ENCODE measurements around the gene CIB1. TPM values are rescaled to one million over a fixed set of nuclear protein-coding genes. Genes with fewer than 3 reads are reported as not detected.
"Not testable (repeated sequence)": the region's sequence is repeated elsewhere in the genome, so short reads cannot be mapped to it uniquely, and the experiment has no call there.

CIB1 gene
- total RNA-seq, 1 donor from 2014 or later = 45.6 TPM

- no peak for DNase-seq (ENCODE audit: low read depth)
These were observed 40.6 kb downstream of the CIB1 start for GRCh38 chr15:90192961-90193786.

- DNase-seq (ENCODE audit: low read depth) = peak; percentile 89
These were observed 41.8 kb downstream of the CIB1 start for GRCh38 chr15:90191794-90192509.

- DNase-seq (ENCODE audit: low read depth) = peak; percentile 50
These were observed 42.4 kb downstream of the CIB1 start for GRCh38 chr15:90191344-90191687.

- DNase-seq (ENCODE audit: low read depth) = no peak
These were observed 43.0 kb downstream of the CIB1 start for GRCh38 chr15:90190606-90191343.

GRCh38 chr15:90189781-90190467, 43.8 kb downstream of the CIB1 start:
- no peak for DNase-seq (ENCODE audit: low read depth)

- DNase-seq (ENCODE audit: low read depth) = no peak
These were observed 44.6 kb downstream of the CIB1 start for GRCh38 chr15:90188914-90189748.

- not testable (repeated sequence) for DNase-seq (ENCODE audit: low read depth)
These were observed 45.7 kb downstream of the CIB1 start for GRCh38 chr15:90188065-90188464.

- DNase-seq (ENCODE audit: low read depth) = no peak
These were observed 46.4 kb downstream of the CIB1 start for GRCh38 chr15:90187257-90187868.

GRCh38 chr15:90184786-90185704, 48.7 kb downstream of the CIB1 start:
- DNase-seq (ENCODE audit: low read depth) = peak; percentile 54

GRCh38 chr15:90184119-90184785, 49.5 kb downstream of the CIB1 start:
- peak; percentile 96 for DNase-seq (ENCODE audit: low read depth)

GRCh38 chr15:90181776-90182175, 52.0 kb downstream of the CIB1 start:
- no peak for DNase-seq (ENCODE audit: low read depth)

Other genes with a start within 250 kb of the CIB1 start
- 7.8 and 13.4 TPM in 2 replicates for gene ZNF710, start 232.6 kb downstream of the CIB1 start, total RNA-seq
- gene IDH2, start 131.5 kb downstream of the CIB1 start, total RNA-seq = 160 and 174 TPM in 2 replicates
- gene SEMA4B, start 32.6 kb downstream of the CIB1 start, total RNA-seq = 26.6 and 154 TPM in 2 replicates
- gene GDPGP1, start 268 bp upstream of the CIB1 start, total RNA-seq = 19.0 and 20.8 TPM in 2 replicates
- 0.10 TPM in 1 of 2 replicates, not detected in the other for gene TTLL13, start 15.6 kb upstream of the CIB1 start, total RNA-seq
- gene NGRN, start 31.7 kb upstream of the CIB1 start, total RNA-seq = 102 and 121 TPM in 2 replicates
- 2.4 and 3.9 TPM in 2 replicates for gene ZNF774, start 118.3 kb upstream of the CIB1 start, total RNA-seq
- gene IQGAP1, start 154.3 kb upstream of the CIB1 start, total RNA-seq = 206 and 486 TPM in 2 replicates